LNCaP clone FGC (cell line): ENCODE results near the gene SH3BP2.
"Not testable (repeated sequence)": the region's sequence is repeated elsewhere in the genome, so short reads cannot be mapped to it uniquely, and the experiment has no call there.

Experiments used
- DNase-seq: peaks from one replicate; pipeline ENCODE4 v3.0.0-alpha.2; 2011; ENCODE audit warnings: low read depth
- H3K4me3 ChIP-seq: 2 replicates; pipeline ENCODE4 v1.5.1; 2011; ENCODE audit warnings: mild to moderate bottlenecking, low read depth, low read length, control low read depth
- TF ChIP-seq, protein P1 (sequence below): IDR thresholded peaks from 2 replicates; pipeline ENCODE4 v1.5.1; 2012; ENCODE audit warnings: mild to moderate bottlenecking; ENCODE audit not compliant: control insufficient read depth, insufficient read depth; ENCODE audit errors: extremely low read depth

SH3BP2 gene

DNA sequence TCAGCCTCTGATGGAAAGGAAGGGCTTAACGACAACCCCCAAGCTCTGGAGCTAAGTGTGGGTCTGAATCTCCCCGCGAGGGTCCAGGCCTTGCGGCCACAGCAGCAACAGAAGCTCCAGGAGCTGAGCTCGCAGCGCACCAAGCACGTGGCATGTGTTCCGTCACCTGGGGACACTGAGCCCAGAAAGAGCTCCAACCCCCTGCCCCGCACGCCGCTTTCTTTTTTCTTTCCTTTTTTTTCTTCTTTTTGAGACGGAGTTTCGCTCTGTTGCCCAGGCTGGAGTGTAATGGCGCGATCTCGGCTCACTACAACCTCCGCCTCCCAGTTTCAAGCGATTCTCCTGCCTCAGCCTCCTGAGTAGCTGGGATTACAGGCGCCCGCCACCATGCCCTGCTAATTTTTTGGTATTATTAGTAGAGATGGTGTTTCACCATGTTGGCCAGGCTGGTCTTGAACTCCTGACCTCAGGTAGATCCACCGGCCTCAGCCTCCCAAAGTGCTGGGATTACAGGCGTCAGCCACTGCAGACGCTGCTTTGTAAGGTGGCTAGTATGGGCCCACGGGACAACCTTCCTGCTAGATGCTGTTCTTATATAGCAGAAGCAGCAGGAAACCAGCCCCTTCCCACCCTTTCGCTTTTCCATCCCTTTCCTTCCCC is 36.1 kb upstream of the SH3BP2 start:
- TF ChIP-seq, protein P1, sequence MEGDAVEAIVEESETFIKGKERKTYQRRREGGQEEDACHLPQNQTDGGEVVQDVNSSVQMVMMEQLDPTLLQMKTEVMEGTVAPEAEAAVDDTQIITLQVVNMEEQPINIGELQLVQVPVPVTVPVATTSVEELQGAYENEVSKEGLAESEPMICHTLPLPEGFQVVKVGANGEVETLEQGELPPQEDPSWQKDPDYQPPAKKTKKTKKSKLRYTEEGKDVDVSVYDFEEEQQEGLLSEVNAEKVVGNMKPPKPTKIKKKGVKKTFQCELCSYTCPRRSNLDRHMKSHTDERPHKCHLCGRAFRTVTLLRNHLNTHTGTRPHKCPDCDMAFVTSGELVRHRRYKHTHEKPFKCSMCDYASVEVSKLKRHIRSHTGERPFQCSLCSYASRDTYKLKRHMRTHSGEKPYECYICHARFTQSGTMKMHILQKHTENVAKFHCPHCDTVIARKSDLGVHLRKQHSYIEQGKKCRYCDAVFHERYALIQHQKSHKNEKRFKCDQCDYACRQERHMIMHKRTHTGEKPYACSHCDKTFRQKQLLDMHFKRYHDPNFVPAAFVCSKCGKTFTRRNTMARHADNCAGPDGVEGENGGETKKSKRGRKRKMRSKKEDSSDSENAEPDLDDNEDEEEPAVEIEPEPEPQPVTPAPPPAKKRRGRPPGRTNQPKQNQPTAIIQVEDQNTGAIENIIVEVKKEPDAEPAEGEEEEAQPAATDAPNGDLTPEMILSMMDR: no peak
- no peak for DNase-seq

DNA sequence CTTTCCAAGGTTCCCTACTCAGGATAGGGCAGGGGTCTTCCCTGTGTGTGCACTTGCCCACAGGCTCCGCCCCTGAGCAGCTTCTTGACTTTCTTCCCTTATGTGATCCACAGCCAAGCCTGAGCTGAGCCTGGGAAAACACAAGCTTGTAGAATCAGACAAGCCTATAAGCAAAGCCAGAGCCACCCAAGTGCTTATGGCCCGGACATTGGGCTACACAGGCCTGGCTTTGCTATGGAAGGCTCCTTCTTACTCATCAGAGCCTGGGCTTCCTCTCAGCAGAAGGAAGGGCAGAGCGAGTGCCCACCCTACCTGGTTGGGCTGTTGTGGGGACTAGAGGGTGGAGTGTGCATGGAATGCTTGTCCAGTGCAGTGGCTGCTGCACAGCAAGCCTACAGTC is 35.5 kb upstream of the SH3BP2 start:
- H3K4me3 ChIP-seq: no peak overlapping the region
- TF ChIP-seq, protein P1: no peak
- DNase-seq: no peak

More for the DNA sequence above, 36.1 kb upstream of the SH3BP2 start:
- peak overlapping the region; percentile 43 for H3K4me3 ChIP-seq

DNA sequence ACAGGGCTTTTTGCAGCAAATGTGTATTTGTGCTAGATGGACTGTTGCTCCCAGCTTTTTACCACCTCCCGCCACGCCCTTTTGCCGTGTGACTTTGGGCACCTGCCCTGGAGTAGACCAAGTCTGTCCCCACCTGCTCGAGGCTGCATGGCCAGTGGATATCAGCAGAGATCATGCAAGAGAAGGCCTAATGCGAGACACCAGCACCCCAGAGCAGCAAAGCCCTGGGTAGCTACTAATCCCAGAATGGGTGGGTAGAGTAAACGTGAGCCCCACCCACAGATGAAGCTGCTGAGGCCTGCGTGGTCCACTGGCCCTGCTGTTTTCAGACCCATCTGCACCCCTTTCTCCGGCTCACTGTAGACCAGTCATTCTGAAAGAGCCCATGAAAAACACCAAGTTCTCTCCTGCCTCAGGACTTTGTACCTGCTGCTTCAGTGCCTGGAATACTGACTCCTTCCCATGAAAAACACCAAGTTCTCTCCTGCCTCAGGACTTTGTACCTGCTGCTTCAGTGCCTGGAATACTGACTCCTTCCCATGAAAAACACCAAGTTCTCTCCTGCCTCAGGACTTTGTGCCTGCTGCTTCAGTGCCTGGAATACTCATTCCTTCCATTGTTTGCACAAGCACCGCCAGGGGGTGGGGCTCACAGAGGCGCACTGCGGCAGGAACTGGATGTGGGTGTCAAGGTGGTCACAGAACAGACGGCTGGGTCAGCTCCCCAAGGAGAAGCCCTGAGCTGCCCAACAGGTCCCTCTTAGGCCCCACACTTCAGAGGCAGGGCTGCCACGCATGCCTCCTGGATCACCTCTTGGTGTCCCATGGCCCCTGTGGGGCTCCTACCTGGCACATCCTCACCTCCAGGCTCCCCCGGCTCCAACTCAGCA is 31.6 kb upstream of the SH3BP2 start:
- no peak overlapping the region for H3K4me3 ChIP-seq
- no peak for DNase-seq
- TF ChIP-seq, protein P1: no peak

DNA sequence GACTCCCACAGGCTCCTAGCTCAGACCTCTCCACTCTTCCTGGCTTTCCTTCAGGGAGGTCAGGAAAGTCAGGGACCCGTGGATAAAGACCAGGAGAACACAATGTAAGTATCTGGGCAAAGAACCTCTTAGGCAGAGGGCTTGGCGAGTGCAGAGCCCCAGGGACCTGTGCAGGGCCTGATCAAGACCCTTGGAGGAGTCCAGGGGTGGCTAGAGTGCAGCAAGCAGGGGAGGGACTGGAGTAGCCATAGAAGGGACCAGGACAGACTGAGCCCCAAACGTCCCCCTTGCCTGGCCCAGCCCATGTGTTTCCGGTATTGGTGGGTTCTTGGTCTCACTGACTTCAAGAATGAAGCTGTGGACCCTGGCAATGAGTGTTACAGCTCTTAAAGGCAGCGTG is 30.8 kb upstream of the SH3BP2 start:
- H3K4me3 ChIP-seq: no peak overlapping the region
- no peak for DNase-seq
- TF ChIP-seq, protein P1: no peak

DNA sequence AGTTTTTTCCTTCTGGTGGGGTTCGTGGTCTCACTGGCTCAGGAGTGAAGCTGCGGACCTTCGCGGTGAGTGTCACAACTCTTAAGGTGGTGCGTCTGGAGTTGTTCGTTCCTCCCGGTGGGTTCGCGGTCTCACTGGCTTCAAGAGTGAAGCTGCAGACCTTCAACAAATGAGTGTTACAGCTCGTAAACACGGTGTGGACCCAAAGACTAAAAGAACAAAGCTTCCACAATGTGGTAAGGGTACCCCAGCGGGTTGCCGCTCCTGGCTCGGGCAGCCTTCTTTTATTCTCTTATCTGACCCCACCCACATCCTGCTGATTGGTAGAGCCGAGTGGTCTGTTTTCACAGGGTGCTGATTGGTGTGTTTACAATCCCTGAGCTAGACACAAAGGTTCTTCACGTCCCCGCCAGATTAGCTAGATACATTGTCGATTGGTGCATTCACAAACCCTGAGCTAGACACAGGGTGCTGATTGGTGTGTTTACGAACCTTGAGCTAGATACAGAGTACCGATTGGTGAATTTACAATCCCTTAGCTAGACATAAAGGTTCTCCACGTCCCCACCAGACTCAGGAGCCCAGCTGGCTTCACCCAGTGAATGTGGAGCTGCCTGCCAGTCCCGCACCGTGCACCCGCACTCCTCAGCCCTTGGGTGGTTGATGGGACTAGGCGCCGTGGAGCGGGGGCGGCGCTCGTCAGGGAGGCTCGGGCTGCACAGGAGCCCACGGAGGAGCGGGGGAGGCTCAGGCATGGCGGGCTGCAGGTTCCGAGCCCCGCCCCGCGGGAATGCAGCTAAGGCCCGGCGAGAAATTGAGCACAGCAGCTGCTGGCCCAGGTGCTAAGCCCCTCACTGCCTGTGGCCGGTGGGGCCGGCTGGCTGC is 30.2 kb upstream of the SH3BP2 start:
- not testable (repeated sequence) for H3K4me3 ChIP-seq, DNase-seq

DNA sequence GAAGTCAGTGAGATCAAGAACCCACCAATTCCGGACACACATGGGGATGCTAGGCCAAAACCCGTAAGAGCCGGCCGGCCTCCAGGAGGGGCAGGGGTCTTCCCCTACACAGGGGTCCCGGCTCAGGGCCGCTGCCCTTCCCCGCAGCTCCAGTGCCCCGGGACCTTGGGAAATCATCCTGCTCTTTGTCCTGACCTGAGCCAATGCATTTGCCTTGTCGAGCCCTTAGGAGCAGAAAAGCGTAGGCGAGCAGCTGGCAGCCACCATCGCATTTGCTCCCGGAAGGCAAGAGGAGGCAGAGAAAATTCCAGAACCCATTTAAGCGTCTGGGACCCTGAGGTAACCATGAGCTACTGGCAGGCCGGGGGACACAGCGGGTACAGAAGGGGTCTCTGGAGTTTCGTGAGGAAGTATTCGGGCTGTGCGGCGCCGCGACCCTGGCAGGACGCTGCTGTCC is 29.3 kb upstream of the SH3BP2 start:
- TF ChIP-seq, protein P1: no peak
- no peak overlapping the region for H3K4me3 ChIP-seq
- no peak for DNase-seq
